KMS-11 (cell line): Measurements from ENCODE around the gene DLX1.
"Not testable (repeated sequence)": the region's sequence is repeated elsewhere in the genome, so short reads cannot be mapped to it uniquely, and the experiment has no call there.

Experiments
- H2AFZ ChIP-seq: fragments of 200-600 bp; sonication (generic); 2 replicates; pipeline ENCODE4 v1.6.1; 2016; ENCODE audit warnings: antibody characterized with exemption, mixed run types, low read depth
- H3K27ac ChIP-seq: fragments of 200-600 bp; sonication (generic); 2 replicates; pipeline ENCODE4 v1.6.1; 2016; ENCODE audit warnings: mild to moderate bottlenecking, mixed run types
- H3K27me3 ChIP-seq: fragments of 200-600 bp; sonication (generic); 2 replicates; pipeline ENCODE4 v1.6.1; 2017; ENCODE audit warnings: mild to moderate bottlenecking, low read depth, mixed run types, moderate library complexity; ENCODE audit not compliant: insufficient read depth
- H3K36me3 ChIP-seq: fragments of 200-600 bp; sonication (generic); 2 replicates; pipeline ENCODE4 v1.6.1; 2017; ENCODE audit warnings: mild to moderate bottlenecking, mixed run types; ENCODE audit not compliant: insufficient read depth
- H3K4me1 ChIP-seq: fragments of 200-600 bp; sonication (generic); 2 replicates; pipeline ENCODE4 v1.6.1; 2016; ENCODE audit warnings: mild to moderate bottlenecking, low read depth, mixed run types; ENCODE audit not compliant: poor library complexity, severe bottlenecking
- H3K4me2 ChIP-seq: fragments of 200-600 bp; sonication (generic); 2 replicates; pipeline ENCODE4 v1.7.0; 2016; ENCODE audit warnings: mild to moderate bottlenecking, mixed run types
- H3K4me3 ChIP-seq: fragments of 200-600 bp; sonication (generic); IDR thresholded peaks from 2 replicates; pipeline ENCODE4 v1.6.1; 2017; ENCODE audit warnings: low read depth, low read length, mixed read lengths; ENCODE audit not compliant: insufficient read depth
- H3K79me2 ChIP-seq: fragments of 200-600 bp; sonication (generic); 2 replicates; pipeline ENCODE4 v1.6.1; 2016; ENCODE audit warnings: low read depth, mixed run types; ENCODE audit not compliant: insufficient read depth
- H3K9ac ChIP-seq: fragments of 200-600 bp; sonication (generic); 2 replicates; pipeline ENCODE4 v1.6.1; 2016; ENCODE audit warnings: mild to moderate bottlenecking, mixed run types
- H4K20me1 ChIP-seq: fragments of 200-600 bp; sonication (generic); 2 replicates; pipeline ENCODE4 v1.6.1; 2016; ENCODE audit warnings: mild to moderate bottlenecking, mixed run types; ENCODE audit not compliant: insufficient read depth
- TF ChIP-seq, protein P1 (sequence below): fragments of 200-600 bp; sonication (generic); conservative IDR thresholded peaks from 2 replicates; pipeline ENCODE4 v1.6.1; 2017; ENCODE audit warnings: low read depth, mild to moderate bottlenecking, antibody characterized with exemption, low read length, moderate library complexity, mixed read lengths

The DLX1 gene

DNA sequence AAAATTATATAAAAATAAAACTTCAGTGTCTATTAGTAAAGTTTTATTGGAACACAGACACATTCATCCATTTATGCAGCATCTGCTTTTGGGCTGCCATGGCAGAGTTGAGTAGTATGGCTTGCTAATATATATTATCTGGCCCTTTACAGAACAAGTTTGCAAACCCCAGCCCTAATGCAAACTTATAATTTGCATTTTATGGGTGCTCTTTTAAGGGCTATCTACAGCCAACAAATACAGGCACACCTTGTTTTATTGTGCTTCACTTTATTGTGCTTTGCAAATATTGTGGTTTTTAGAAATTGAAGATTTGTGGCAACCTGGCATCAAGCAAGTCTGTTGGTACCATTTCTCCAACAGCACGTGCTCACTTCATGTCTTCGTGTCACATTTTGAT is 52.6 kb downstream of the DLX1 start:
- Histone ChIP-seq H2AFZ (no peak overlapping the region), H3K4me1 (no peaks in the 10 kb centered on the region), H3K79me2 (no peaks in the 10 kb centered on the region), H3K9ac (no peak overlapping the region), H3K4me3 (no peak overlapping the region), H3K36me3 (no peaks in the 10 kb centered on the region), H3K27ac (no peak overlapping the region), H3K4me2 (no peak overlapping the region), H3K27me3 (no peaks in the 10 kb centered on the region), H4K20me1 (no peaks in the 10 kb centered on the region)
- TF ChIP-seq, protein P1, sequence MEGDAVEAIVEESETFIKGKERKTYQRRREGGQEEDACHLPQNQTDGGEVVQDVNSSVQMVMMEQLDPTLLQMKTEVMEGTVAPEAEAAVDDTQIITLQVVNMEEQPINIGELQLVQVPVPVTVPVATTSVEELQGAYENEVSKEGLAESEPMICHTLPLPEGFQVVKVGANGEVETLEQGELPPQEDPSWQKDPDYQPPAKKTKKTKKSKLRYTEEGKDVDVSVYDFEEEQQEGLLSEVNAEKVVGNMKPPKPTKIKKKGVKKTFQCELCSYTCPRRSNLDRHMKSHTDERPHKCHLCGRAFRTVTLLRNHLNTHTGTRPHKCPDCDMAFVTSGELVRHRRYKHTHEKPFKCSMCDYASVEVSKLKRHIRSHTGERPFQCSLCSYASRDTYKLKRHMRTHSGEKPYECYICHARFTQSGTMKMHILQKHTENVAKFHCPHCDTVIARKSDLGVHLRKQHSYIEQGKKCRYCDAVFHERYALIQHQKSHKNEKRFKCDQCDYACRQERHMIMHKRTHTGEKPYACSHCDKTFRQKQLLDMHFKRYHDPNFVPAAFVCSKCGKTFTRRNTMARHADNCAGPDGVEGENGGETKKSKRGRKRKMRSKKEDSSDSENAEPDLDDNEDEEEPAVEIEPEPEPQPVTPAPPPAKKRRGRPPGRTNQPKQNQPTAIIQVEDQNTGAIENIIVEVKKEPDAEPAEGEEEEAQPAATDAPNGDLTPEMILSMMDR, result no peak

DNA sequence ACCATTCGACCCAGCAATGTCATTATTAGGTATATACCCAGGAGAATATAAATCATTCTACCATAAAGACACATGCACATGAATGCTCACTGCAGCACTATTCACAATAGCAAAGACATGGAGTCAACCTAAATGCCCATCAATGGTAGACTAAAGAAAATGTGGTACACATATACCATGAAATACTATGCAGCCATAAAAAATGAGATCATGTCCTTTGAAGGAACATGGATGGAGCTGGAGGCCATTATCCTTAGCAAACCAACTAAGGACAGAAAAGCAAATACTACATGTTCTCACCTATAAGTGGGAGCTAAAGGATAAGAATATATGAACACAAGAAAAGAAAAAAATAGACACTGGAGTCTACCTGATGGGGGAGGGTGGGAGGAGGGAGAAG is 53.4 kb downstream of the DLX1 start:
- H4K20me1 ChIP-seq, H3K4me3 ChIP-seq, H3K4me1 ChIP-seq, H3K4me2 ChIP-seq, H3K36me3 ChIP-seq, H3K27me3 ChIP-seq, H2AFZ ChIP-seq, H3K79me2 ChIP-seq, H3K27ac ChIP-seq, H3K9ac ChIP-seq: not testable (repeated sequence)
